Mucosa of stomach (tissue), 1 donor: ENCODE data around the gene FGL2.
"Not testable (repeated sequence)": the region's sequence is repeated elsewhere in the genome, so short reads cannot be mapped to it uniquely, and the experiment has no call there.

ENCODE experiments used
- H3K27me3 ChIP-seq: one replicate; pipeline ENCODE4 v1.7.0; 2013; ENCODE audit warnings: mild to moderate bottlenecking, low read length; ENCODE audit not compliant: control insufficient read depth, insufficient read depth
- H3K36me3 ChIP-seq: one replicate; pipeline ENCODE4 v1.7.0; 2013; ENCODE audit warnings: low read length; ENCODE audit not compliant: control insufficient read depth, insufficient read depth
- H3K4me1 ChIP-seq: one replicate; pipeline ENCODE4 v1.7.0; 2013; ENCODE audit warnings: mild to moderate bottlenecking, low read length; ENCODE audit not compliant: control insufficient read depth, insufficient read depth
- H3K4me3 ChIP-seq: one replicate; pipeline ENCODE4 v1.7.0; 2013; ENCODE audit warnings: low read length
- H3K9ac ChIP-seq: one replicate; pipeline ENCODE4 v1.7.0; 2013; ENCODE audit warnings: mild to moderate bottlenecking, low read length, moderate library complexity
- H3K9me3 ChIP-seq: one replicate; pipeline ENCODE4 v1.7.0; 2013; ENCODE audit warnings: mild to moderate bottlenecking, low read length, moderate library complexity; ENCODE audit not compliant: control insufficient read depth
- donor health status: Pancreatic carcinoma.

The FGL2 gene

GRCh38 chr7:77177321-77177904, 22.2 kb downstream of the FGL2 start:
- not testable (repeated sequence) for H3K27me3 ChIP-seq, H3K9ac ChIP-seq, H3K4me3 ChIP-seq, H3K9me3 ChIP-seq, H3K36me3 ChIP-seq
- H3K4me1 ChIP-seq, result peaks cover 10% of the 10 kb centered on the region

- not testable (repeated sequence) for H3K27me3 ChIP-seq, H3K4me1 ChIP-seq, H3K9ac ChIP-seq, H3K36me3 ChIP-seq, H3K4me3 ChIP-seq, H3K9me3 ChIP-seq
Measured at GRCh38 chr7:77175274-77175800, 24.3 kb downstream of the FGL2 start.

GRCh38 chr7:77174418-77174817, 25.2 kb downstream of the FGL2 start:
- not testable (repeated sequence) for H3K9ac ChIP-seq, H3K36me3 ChIP-seq, H3K9me3 ChIP-seq, H3K4me1 ChIP-seq, H3K27me3 ChIP-seq, H3K4me3 ChIP-seq

GRCh38 chr7:77172437-77173172, 27.0 kb downstream of the FGL2 start:
- H3K9ac ChIP-seq, H3K9me3 ChIP-seq, H3K36me3 ChIP-seq, H3K4me1 ChIP-seq, H3K4me3 ChIP-seq, H3K27me3 ChIP-seq: not testable (repeated sequence)

GRCh38 chr7:77171073-77171472, 28.5 kb downstream of the FGL2 start:
- H3K9ac ChIP-seq, H3K4me3 ChIP-seq, H3K9me3 ChIP-seq, H3K36me3 ChIP-seq, H3K4me1 ChIP-seq, H3K27me3 ChIP-seq: not testable (repeated sequence)

GRCh38 chr7:77157446-77157845, 42.2 kb downstream of the FGL2 start:
- Histone ChIP-seq H3K27me3 (no peaks in the 10 kb centered on the region), H3K9me3 (no peaks in the 10 kb centered on the region), H3K9ac (no peak overlapping the region), H3K4me3 (no peak overlapping the region), H3K4me1 (no peaks in the 10 kb centered on the region), H3K36me3 (no peaks in the 10 kb centered on the region)

GRCh38 chr7:77157034-77157433, 42.6 kb downstream of the FGL2 start:
- H3K9ac ChIP-seq, H3K27me3 ChIP-seq, H3K9me3 ChIP-seq, H3K36me3 ChIP-seq, H3K4me1 ChIP-seq, H3K4me3 ChIP-seq: not testable (repeated sequence)

- H3K27me3 ChIP-seq, H3K9me3 ChIP-seq, H3K4me1 ChIP-seq, H3K9ac ChIP-seq, H3K36me3 ChIP-seq, H3K4me3 ChIP-seq: not testable (repeated sequence)
Measured at GRCh38 chr7:77155601-77156377, 43.8 kb downstream of the FGL2 start.

- H3K9ac ChIP-seq, H3K4me1 ChIP-seq, H3K4me3 ChIP-seq, H3K36me3 ChIP-seq, H3K27me3 ChIP-seq, H3K9me3 ChIP-seq: not testable (repeated sequence)
Measured at GRCh38 chr7:77154917-77155464, 44.6 kb downstream of the FGL2 start.

GRCh38 chr7:77152232-77152631, 47.4 kb downstream of the FGL2 start:
- H3K9ac ChIP-seq, H3K36me3 ChIP-seq, H3K27me3 ChIP-seq, H3K4me1 ChIP-seq, H3K4me3 ChIP-seq, H3K9me3 ChIP-seq: not testable (repeated sequence)
